Measurements from ENCODE around the gene APH1A. TPM values are rescaled to one million over a fixed set of nuclear protein-coding genes. Genes with fewer than 3 reads are reported as not detected.
A peak's percentile ranks its signal among the peaks of the same experiment; 100 is the strongest.

Gene APH1A
- total RNA-seq = 64.2 TPM

DNA sequence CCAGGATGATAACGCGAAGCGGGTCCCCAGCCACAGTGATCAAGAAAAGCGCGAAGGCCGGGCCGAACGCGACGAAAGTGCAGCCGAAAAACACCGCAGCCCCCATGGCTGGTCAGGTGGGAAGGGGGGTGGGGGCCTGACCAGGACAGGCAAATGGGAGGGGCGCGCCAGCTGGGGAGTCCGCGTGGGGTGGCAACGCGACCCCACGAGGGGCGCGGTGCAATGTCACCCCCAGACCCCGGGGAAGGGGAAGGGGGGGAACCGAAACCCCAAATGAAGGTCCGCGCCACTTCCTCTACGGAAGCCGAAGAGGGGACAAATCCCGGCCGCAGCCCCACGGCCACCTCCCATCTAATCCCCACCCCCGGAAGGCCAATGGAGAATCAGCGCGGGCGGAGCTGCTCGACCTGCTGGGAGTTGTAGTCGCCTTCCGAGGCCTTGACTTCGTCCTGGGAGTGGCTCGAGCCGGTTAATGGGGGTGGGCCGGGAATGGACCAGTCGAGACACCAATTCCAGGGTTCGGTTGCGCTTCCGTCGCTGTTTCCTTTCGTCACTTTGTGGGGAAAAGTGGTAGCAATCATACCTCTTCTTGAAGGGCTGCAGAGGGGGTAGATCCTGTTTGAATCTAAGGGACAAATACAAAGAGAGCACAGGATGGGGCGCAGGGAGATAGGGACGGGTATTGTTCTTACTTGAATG is at the start of gene APH1A:
Gene APH1A, minus strand, starts transcription at position 312 of the 699 bp plus-strand sequence. Its CDS starts 206 bp downstream, at position 106.

DNA sequence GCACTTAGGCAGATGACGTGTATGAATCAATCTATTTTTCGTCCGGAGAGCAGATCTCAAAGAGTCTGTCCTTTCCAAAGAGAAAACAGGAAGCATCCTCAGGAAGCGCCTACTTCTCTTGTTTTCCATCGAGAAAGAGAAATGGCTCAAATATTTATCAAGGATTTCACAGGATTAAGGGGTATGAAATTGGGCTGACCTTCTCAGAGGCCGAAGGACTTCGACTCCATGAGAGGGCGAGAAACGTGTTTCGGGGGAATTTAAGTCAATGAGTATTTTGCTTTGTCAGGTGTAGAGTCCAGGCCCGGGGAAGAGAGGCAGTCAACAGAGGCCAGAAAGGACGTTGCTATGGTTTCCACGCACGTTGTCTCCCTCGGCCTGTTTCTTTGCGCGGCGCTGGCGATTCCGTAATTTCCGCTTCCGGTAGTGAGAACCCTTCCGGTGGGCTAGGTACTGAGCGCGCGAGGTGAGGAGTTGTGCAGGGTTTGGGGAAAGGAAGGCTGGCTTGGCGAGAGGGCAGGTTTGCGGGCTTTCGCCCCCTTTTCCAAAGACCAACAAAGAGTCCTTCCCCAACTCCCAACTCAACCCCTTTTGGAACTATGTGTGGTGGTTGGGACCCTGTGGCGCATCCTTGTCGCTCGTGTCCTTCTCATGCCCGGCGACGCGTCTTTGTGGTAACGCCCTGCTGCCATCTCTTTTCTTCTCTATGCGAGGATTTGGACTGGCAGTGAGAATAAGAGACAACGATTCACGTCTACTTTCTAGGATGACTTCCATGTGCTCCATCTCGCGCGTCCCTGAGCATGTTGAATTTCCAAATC is 24.8 kb upstream of the APH1A start, which contains the start of gene MRPS21:
Gene MRPS21, plus strand, starts transcription at position 429 of the 821 bp plus-strand sequence. CDS start 506 bp downstream, outside the sequence.

DNA sequence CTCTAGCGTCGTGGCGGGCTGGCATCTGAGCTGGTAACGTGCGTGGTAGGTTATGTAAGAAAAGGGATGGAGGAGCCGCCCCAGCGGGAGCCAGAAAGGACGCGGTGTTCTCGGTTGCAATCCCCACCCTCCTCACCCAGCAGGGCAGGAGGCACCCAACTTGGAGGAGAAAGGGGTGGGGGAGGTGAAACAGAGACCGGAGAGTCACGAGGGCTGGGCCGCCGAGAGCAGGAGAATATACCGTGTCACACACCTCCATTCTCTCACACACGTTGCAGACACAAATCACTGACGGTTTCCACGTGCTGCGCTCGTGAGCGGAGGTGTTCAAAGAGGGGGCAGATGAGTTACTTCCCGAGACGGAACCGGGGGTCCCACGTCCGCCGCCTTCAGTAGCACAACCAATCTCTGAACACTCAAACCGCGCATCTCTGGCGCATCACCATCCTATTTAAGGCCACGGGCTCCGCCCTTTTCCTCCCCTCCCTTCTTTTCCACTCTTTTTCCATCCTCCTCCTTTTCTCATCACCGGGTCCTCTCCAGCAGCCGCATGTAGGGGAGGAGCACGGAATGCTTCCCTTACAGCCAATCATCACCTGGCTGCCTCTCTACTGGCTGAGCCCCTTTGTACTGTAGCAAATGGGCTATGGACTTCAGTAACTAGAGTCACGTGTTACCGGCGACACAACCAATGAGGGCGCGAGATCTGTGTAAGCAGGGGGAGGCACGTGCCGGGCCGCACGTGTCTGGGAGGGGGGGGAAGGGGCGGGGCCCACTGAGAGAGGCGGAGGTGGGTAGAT is 13.1 kb upstream of the APH1A start, which contains the start of gene CIART:
Gene CIART, plus strand, starts transcription at position 797 of the 800 bp plus-strand sequence. CDS start 714 bp downstream, outside the sequence.

GRCh38 chr1:150257624-150258585 is 10.9 kb downstream of the APH1A start, which contains the start of gene CA14:
Gene CA14, plus strand, starts transcription at chr1:150257774. Its CDS starts 355 bp downstream, at chr1:150258129.

DNA sequence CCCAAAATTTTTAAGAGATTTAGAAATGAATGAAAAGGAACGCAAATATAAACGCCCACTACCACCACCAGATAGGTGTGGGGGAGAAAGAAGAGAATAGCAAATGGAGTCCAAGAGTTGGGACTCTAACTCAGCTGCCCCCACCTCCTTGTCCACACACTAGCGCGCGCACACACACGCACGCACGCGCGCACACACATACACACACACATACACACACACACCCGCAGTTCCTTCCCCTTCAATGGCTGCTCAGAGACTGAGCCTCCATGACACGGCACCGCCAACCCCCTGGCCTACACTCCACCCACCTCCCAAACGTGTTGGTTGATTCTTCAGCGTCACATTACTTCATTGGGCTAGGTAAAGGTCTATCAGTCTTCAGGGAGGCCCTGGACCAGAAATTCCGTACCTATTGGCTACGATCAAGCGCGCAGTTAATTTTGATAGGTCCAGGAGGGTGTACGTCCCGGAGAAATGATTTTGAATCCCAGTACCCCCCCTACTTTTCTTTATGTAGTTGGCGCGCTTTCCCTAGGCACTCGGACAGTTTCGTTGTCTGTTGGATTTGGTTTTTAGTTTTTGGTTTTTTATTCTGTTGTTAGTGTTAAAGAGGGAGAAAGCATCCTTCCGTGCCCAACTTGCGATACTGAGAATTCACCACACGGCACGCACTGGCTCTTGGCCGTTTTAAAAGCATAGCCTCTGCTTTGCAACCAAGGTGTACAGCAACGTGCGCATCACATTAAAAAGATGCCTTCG is 32.8 kb downstream of the APH1A start, which contains the start of gene ANP32E:
Gene ANP32E, minus strand, starts transcription at position 261 of the 762 bp plus-strand sequence. CDS start 326 bp downstream, outside the sequence.

Small RNA genes within 50 kb of the gene (small RNA-seq; reads per million reads assigned to genes)
- gene RNU2-17P (ENCODE audit: low replicate concordance) = 6.7 reads per million, percentile 88 among the genes with 10 or more reads in this experiment

Other genes with a start within 250 kb of the APH1A start
- gene VPS45, start 201.2 kb downstream of the APH1A start, total RNA-seq = 122 TPM
- 69.5 TPM for gene PLEKHO1, start 119.1 kb downstream of the APH1A start, total RNA-seq
- gene ANP32E, start 32.9 kb downstream of the APH1A start, total RNA-seq = 16.0 TPM
- 1.3 TPM for gene CA14, start 11.2 kb downstream of the APH1A start, total RNA-seq
- 5.0 TPM for gene C1orf54, start 3.8 kb upstream of the APH1A start, total RNA-seq
- 2.8 TPM for gene CIART, start 13.5 kb upstream of the APH1A start, total RNA-seq
- 56.0 TPM for gene MRPS21, start 24.8 kb upstream of the APH1A start, total RNA-seq
- 86.1 TPM for gene PRPF3, start 52.5 kb upstream of the APH1A start, total RNA-seq
- 32.9 TPM for gene RPRD2, start 95.1 kb upstream of the APH1A start, total RNA-seq
- 31.3 TPM for gene TARS2, start 218.4 kb upstream of the APH1A start, total RNA-seq
- 2.8 TPM for gene ECM1, start 239.1 kb upstream of the APH1A start, total RNA-seq
- gene FALEC, start 246.7 kb upstream of the APH1A start, total RNA-seq = 1.9 TPM